Activated CD8-positive, alpha-beta T cell treated with anti-CD3 and anti-CD28 coated beads for 36 hours (primary cell): ENCODE results near the gene CYP2U1. TPM values are rescaled to one million over a fixed set of nuclear protein-coding genes. Genes with fewer than 3 reads are reported as not detected.

Source experiments
- ATAC-seq: fragments of 200-7000 bp; cut with Tn5 transposase; one replicate; pipeline ENCODE4 v1.10.0; 2021; ENCODE audit warnings: mild to moderate bottlenecking, moderate library complexity
- CTCF ChIA-PET: fragments of 350-600 bp; sonication (Branson Sonifier 250); formaldehyde crosslinking; loops from one replicate; lab custom pipeline; 2021; ENCODE audit warnings: antibody characterized with exemption; lab: Charles Lee
- POLR2A ChIA-PET: fragments of 350-600 bp; sonication (Branson Sonifier 250); formaldehyde crosslinking; loops from one replicate; lab custom pipeline; 2021; ENCODE audit warnings: antibody characterized with exemption; lab: Charles Lee
- DNase-seq: peaks from one replicate; pipeline ENCODE4 v3.0.0-alpha.2; 2020
- H3K27ac Mint-ChIP-seq: one replicate; pipeline ENCODE4 v1.8.0; 2021; ENCODE audit warnings: mild to moderate bottlenecking, mixed read lengths
- H3K27me3 Mint-ChIP-seq: one replicate; pipeline ENCODE4 v1.8.0; 2021; ENCODE audit warnings: mixed read lengths
- H3K36me3 Mint-ChIP-seq: one replicate; pipeline ENCODE4 v1.8.0; 2021; ENCODE audit warnings: low read depth, mixed read lengths
- H3K4me1 Mint-ChIP-seq: one replicate; pipeline ENCODE4 v1.8.0; 2021; ENCODE audit warnings: low read depth, mixed read lengths
- H3K4me3 Mint-ChIP-seq: one replicate; pipeline ENCODE4 v1.8.0; 2021; ENCODE audit warnings: mild to moderate bottlenecking, moderate library complexity, mixed read lengths
- H3K9me3 Mint-ChIP-seq: one replicate; pipeline ENCODE4 v1.8.0; 2021; ENCODE audit warnings: mixed read lengths
- intact Hi-C: fragments of 100-400 bp; cut with micrococcal nuclease; formaldehyde crosslinking; loops from one replicate; pipeline ENCODE4 v1.10.0; 2022
- total RNA-seq, 2 experiments: library from RNA; stranded (reverse); gene quantifications; one replicate each; pipeline ENCODE4 v1.2.3, GENCODE V29; 2021
- TF ChIP-seq, protein P1 (sequence below): fragments of 200-600 bp; IDR thresholded peaks from one replicate; pipeline ENCODE4 v1.8.0; 2022; ENCODE audit warnings: antibody characterized with exemption, mild to moderate bottlenecking

CYP2U1 gene
- total RNA-seq, 2 experiments from 2014 or later, result 2.5 to 3.1 TPM

DNA sequence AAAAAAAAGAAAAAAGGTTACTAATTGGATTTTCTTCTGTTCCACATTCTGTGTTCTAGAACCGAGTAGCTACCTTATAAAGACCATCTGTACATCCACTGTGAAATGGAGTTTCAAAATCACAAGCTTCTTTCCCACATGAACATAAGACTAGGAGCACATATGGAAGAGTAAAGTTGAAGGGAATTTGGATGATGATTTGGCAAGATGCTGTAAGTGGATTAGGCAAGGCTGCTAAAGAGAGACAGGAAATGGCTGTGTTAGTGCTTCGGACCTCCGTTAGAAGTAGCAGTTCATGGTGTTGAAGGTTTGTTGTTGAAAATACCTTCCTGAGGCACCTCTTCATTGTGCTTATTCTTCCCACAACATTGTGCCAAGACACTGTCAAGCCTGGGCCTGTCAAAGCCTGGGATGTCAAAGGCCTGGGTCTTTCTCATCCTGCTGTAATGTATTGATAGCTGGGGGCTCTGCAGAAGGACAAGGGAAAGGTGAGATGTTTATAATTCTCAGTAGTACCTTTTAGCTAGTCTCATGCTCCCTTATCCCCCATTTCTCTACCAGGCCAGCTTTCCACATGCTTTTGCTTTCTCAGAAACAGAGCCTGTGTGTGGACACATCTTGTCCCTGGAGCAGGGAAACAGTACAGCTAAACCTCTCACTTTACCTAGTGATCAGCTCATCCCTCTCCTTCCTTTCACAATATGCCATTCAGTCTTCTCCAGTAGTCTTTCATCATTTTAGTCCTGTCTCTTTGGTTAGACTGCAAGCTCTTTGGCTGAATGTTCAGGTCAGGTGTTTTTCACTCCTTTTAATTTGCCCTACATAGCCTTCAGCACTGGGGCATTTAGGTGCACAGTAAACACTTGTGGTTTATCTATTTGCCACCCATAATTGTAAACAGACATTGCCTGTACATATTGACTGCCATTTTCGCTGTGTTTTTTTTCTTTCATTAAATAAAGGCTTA lies 37.9 kb upstream of the CYP2U1 start:
- TF ChIP-seq, protein P1, sequence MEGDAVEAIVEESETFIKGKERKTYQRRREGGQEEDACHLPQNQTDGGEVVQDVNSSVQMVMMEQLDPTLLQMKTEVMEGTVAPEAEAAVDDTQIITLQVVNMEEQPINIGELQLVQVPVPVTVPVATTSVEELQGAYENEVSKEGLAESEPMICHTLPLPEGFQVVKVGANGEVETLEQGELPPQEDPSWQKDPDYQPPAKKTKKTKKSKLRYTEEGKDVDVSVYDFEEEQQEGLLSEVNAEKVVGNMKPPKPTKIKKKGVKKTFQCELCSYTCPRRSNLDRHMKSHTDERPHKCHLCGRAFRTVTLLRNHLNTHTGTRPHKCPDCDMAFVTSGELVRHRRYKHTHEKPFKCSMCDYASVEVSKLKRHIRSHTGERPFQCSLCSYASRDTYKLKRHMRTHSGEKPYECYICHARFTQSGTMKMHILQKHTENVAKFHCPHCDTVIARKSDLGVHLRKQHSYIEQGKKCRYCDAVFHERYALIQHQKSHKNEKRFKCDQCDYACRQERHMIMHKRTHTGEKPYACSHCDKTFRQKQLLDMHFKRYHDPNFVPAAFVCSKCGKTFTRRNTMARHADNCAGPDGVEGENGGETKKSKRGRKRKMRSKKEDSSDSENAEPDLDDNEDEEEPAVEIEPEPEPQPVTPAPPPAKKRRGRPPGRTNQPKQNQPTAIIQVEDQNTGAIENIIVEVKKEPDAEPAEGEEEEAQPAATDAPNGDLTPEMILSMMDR, result no peak
- Mint-ChIP-seq H3K9me3 (peaks cover 4% of the 10 kb centered on the region), H3K4me3 (no peak overlapping the region), H3K27ac (no peak overlapping the region), H3K27me3 (peaks cover 8% of the 10 kb centered on the region), H3K4me1 (no peaks in the 10 kb centered on the region), H3K36me3 (no peaks in the 10 kb centered on the region)
- POLR2A ChIA-PET, result no interaction called here
- ATAC-seq (no peak), DNase-seq (no peak)
- CTCF ChIA-PET, result interaction anchor here (2.1 kb wide), 1 partner anchor 20 kb away, joined by 8 read pairs; no protein-coding TSS in a partner anchor
- intact Hi-C loops, result no loop called here

GRCh38 chr4:107894138-107894603 lies 37.2 kb upstream of the CYP2U1 start:
- Mint-ChIP-seq H3K36me3 (no peaks in the 10 kb centered on the region), H3K27me3 (peaks cover 11% of the 10 kb centered on the region), H3K9me3 (no peaks in the 10 kb centered on the region), H3K27ac (no peak overlapping the region), H3K4me1 (no peaks in the 10 kb centered on the region), H3K4me3 (no peak overlapping the region)
- intact Hi-C loops, result no loop called here
- TF ChIP-seq, protein P1, result no peak
- ChIA-PET CTCF (interaction anchor here (1.0 to 2.1 kb wide), 2 partner anchors 19 kb away, joined by 3 to 8 read pairs; no protein-coding TSS in a partner anchor), POLR2A (no interaction called here)
- DNase-seq (no peak), ATAC-seq (no peak)

- Mint-ChIP-seq H3K4me3 (no peak overlapping the region), H3K27ac (no peak overlapping the region), H3K36me3 (no peaks in the 10 kb centered on the region), H3K9me3 (no peaks in the 10 kb centered on the region), H3K4me1 (no peaks in the 10 kb centered on the region), H3K27me3 (peaks cover 21% of the 10 kb centered on the region)
- intact Hi-C loops, result no loop called here
- TF ChIP-seq, protein P1, result no peak
- ChIA-PET CTCF (interaction anchor here (0.9 to 1.6 kb wide), 2 partner anchors 13 to 17 kb away, joined by 3 read pairs; no protein-coding TSS in a partner anchor), POLR2A (no interaction called here)
- DNase-seq (peak; percentile 5), ATAC-seq (peak; percentile 64)
Observed at GRCh38 chr4:107896158-107896645, 35.1 kb upstream of the CYP2U1 start.

DNA sequence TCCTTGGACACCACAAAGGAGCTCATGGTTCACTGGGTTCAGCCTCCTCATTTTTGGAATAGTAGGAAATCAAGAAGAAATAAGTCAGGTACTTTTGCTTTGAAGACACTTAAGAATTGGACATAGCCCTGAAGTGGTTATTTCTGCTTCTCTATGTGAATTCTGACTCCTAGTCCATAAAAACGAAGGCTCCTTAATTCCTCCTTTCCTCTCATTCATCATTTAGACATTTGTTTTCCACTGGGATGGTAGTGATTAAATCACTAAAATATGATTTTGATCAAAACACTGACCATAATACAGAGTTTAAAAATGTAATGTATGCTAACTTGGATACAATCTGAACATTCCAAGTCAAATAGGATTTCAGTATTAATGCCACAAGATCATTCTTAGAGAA lies 34.7 kb upstream of the CYP2U1 start:
- Mint-ChIP-seq H3K27me3 (peaks cover 21% of the 10 kb centered on the region), H3K4me1 (no peaks in the 10 kb centered on the region), H3K4me3 (no peak overlapping the region), H3K27ac (no peak overlapping the region), H3K36me3 (no peaks in the 10 kb centered on the region), H3K9me3 (no peaks in the 10 kb centered on the region)
- TF ChIP-seq, protein P1, result no peak
- ChIA-PET CTCF (interaction anchor here (0.9 to 1.6 kb wide), 2 partner anchors 13 to 16 kb away, joined by 3 read pairs; no protein-coding TSS in a partner anchor), POLR2A (no interaction called here)
- intact Hi-C loops, result no loop called here
- no peak for DNase-seq
- no peak for ATAC-seq
